Gastrocnemius medialis (tissue), 4 donors: ENCODE measurements around the gene TAS2R30.

ENCODE experiments used
- POLR2A ChIP-seq, 2 donors: fragments of 450-650 bp; IDR thresholded peaks; one replicate each; pipeline ENCODE4 v1.6.1; 2017; ENCODE audit warnings: antibody characterized with exemption in 2 of 2, mild to moderate bottlenecking in 2 of 2, moderate library complexity in 2 of 2
- TF ChIP-seq, protein P1 (sequence below), 5 experiments: fragments of 450-650 bp in 3 of 5; fragments of 200-600 bp in 2 of 5; sonication (generic) in 2 of 5; IDR thresholded peaks in 4 of 5; conservative IDR thresholded peaks in 1 of 5; 1 replicate in 4 of 5; 2 replicates in 1 of 5; pipeline ENCODE4 v1.5.1; 2016 to 2019; ENCODE audit warnings: antibody characterized with exemption in 5 of 5, mild to moderate bottlenecking in 3 of 5, moderate library complexity in 3 of 5

DNA sequence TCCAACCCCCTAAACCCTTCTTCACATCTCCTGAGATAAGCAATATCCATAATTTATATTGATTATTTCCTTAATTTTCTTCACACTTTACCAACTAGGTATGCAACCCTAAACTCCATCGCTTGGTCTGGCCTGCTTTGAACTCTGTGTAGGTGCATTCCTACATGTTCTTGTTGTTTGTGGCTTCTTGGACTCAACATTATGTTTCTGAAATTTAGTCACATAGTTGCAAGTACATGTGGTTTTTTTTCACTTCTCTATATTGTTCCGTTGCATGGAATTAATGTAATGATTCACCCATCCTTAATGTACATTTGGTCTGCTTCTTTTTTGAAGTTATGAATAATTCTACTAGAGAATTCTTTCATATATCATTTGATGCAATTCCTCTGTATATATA lies 1.6 kb upstream of the TAS2R30 start:
- TF ChIP-seq, protein P1, sequence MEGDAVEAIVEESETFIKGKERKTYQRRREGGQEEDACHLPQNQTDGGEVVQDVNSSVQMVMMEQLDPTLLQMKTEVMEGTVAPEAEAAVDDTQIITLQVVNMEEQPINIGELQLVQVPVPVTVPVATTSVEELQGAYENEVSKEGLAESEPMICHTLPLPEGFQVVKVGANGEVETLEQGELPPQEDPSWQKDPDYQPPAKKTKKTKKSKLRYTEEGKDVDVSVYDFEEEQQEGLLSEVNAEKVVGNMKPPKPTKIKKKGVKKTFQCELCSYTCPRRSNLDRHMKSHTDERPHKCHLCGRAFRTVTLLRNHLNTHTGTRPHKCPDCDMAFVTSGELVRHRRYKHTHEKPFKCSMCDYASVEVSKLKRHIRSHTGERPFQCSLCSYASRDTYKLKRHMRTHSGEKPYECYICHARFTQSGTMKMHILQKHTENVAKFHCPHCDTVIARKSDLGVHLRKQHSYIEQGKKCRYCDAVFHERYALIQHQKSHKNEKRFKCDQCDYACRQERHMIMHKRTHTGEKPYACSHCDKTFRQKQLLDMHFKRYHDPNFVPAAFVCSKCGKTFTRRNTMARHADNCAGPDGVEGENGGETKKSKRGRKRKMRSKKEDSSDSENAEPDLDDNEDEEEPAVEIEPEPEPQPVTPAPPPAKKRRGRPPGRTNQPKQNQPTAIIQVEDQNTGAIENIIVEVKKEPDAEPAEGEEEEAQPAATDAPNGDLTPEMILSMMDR (IDR thresholded peaks at IDR 0.05 in 4 of 5, conservative IDR thresholded peaks at IDR 0.05 in 1 of 5) = no peak
- TF ChIP-seq POLR2A (IDR thresholded peaks at IDR 0.05) = no peak
